Esophagus squamous epithelium (tissue), 4 donors: ENCODE results near the gene GTSF1L.

Experiments
- POLR2A ChIP-seq, 4 donors: fragments of 450-650 bp; IDR thresholded peaks; one replicate each; pipeline ENCODE4 v1.6.1; 2017; ENCODE audit warnings: antibody characterized with exemption in 4 of 4, mild to moderate bottlenecking in 4 of 4, moderate library complexity in 3 of 4
- TF ChIP-seq, protein P1 (sequence below), 6 experiments: fragments of 450-650 bp in 4 of 6; fragments of 200-600 bp in 2 of 6; sonication (generic) in 2 of 6; IDR thresholded peaks; one replicate each; pipeline ENCODE4 v1.5.1; 2016 to 2019; ENCODE audit warnings: antibody characterized with exemption in 6 of 6, mild to moderate bottlenecking in 4 of 6, moderate library complexity in 4 of 6

DNA sequence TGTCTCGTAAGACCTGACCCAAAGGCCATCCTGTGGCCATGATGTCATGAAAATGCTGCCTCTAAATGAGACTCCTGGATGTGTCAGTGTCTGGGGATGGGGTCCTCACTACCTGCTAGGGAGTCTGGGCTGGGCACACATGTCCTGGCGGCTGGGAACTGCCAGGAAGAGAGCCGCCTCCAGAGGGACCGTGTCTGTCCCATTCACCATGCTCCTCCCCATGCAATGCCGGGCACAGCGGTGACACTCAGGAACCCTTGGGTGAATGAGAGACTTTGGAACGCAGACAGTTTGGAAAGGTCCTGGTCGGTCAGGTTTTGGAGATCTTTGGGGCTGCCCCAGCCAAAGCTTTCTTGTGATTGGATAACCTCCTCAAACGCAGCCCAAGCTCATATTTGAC is 40.1 kb upstream of the GTSF1L start:
- TF ChIP-seq, protein P1, sequence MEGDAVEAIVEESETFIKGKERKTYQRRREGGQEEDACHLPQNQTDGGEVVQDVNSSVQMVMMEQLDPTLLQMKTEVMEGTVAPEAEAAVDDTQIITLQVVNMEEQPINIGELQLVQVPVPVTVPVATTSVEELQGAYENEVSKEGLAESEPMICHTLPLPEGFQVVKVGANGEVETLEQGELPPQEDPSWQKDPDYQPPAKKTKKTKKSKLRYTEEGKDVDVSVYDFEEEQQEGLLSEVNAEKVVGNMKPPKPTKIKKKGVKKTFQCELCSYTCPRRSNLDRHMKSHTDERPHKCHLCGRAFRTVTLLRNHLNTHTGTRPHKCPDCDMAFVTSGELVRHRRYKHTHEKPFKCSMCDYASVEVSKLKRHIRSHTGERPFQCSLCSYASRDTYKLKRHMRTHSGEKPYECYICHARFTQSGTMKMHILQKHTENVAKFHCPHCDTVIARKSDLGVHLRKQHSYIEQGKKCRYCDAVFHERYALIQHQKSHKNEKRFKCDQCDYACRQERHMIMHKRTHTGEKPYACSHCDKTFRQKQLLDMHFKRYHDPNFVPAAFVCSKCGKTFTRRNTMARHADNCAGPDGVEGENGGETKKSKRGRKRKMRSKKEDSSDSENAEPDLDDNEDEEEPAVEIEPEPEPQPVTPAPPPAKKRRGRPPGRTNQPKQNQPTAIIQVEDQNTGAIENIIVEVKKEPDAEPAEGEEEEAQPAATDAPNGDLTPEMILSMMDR (IDR thresholded peaks at IDR 0.05) = no peak
- TF ChIP-seq POLR2A (IDR thresholded peaks at IDR 0.05) = no peak
